Thyroid gland (tissue), 4 donors: ENCODE results near the gene ATG2A.

Experiments
- CTCF ChIP-seq, 6 experiments: fragments of 200-600 bp in 3 of 6; fragments of 450-650 bp in 3 of 6; sonication (generic) in 3 of 6; IDR thresholded peaks; one replicate each; pipeline ENCODE4 v1.5.1; 2016 to 2019; ENCODE audit warnings: antibody characterized with exemption in 6 of 6, mild to moderate bottlenecking in 2 of 6, inconsistent platforms in 1 of 6, moderate library complexity in 1 of 6
- POLR2A ChIP-seq, 2 donors: fragments of 450-650 bp; IDR thresholded peaks; one replicate each; pipeline ENCODE4 v1.6.1; 2017; ENCODE audit warnings: antibody characterized with exemption in 2 of 2, mild to moderate bottlenecking in 2 of 2, moderate library complexity in 1 of 2

GRCh38 chr11:64960719-64961118 is 43.7 kb upstream of the ATG2A start:
- no peak for TF ChIP-seq CTCF (IDR thresholded peaks at IDR 0.05)
- no peak for TF ChIP-seq POLR2A (IDR thresholded peaks at IDR 0.05)
